MM.1S (cell line): Measurements from ENCODE around the gene USB1.

Experiments
- CTCF ChIP-seq: fragments of 300-600 bp; sonication (generic); IDR thresholded peaks from 2 replicates; pipeline ENCODE4 v1.5.1; 2016; ENCODE audit warnings: antibody characterized with exemption, low read length, mixed read lengths
- EZH2 ChIP-seq: fragments of 300-600 bp; sonication (generic); optimal IDR thresholded peaks from 2 replicates; pipeline ENCODE3; 2017; ENCODE audit warnings: low read depth, mild to moderate bottlenecking, antibody characterized with exemption, low read length, mixed read lengths

- TF ChIP-seq CTCF = no peak
- no peak for TF ChIP-seq EZH2
Measured at GRCh38 chr16:58010886-58011285, 9.7 kb downstream of the USB1 start.
